Right lobe of liver (tissue), 6 donors: ENCODE measurements around the gene PNCK. TPM values are rescaled to one million over a fixed set of nuclear protein-coding genes. Genes with fewer than 3 reads are reported as not detected.

Experiments used
- ATAC-seq, 4 donors: fragments of 200-7000 bp; cut with Tn5 transposase; one replicate each; pipeline ENCODE4 v1.9.1; 2020; ENCODE audit warnings: mild to moderate bottlenecking in 4 of 4, moderate library complexity in 4 of 4
- DNase-seq, 3 donors: peaks; one replicate each; pipeline ENCODE4 v3.0.0-alpha.2; 2020
- H3K27ac ChIP-seq, 3 donors: fragments of 200-600 bp; one replicate each; pipeline ENCODE4 v1.8.0; 2022
- H3K27me3 ChIP-seq, 2 donors: fragments of 200-600 bp; one replicate each; pipeline ENCODE4 v1.8.0; 2022
- H3K36me3 ChIP-seq, 4 donors: fragments of 200-600 bp; sonication (generic) in 1 of 4; one replicate each; pipeline versions ENCODE4 v1.5.1 to v1.8.0; 2017 to 2022; ENCODE audit warnings: control low read depth in 1 of 4
- H3K4me1 ChIP-seq, 4 donors: fragments of 200-600 bp; sonication (generic) in 1 of 4; one replicate each; pipeline versions ENCODE4 v1.5.1 to v1.8.0; 2017 to 2022; ENCODE audit warnings: control low read depth in 1 of 4
- H3K4me3 ChIP-seq, 3 donors: fragments of 200-600 bp; one replicate each; pipeline ENCODE4 v1.8.0; 2022
- H3K9me3 ChIP-seq, 4 donors: fragments of 200-600 bp; sonication (generic) in 1 of 4; one replicate each; pipeline versions ENCODE4 v1.5.1 to v1.8.0; 2017 to 2022; ENCODE audit warnings: control low read depth in 1 of 4
- CTCF ChIP-seq, 4 donors: fragments of 200-600 bp in 3 of 4; fragments of 450-650 bp in 1 of 4; IDR thresholded peaks; one replicate each; pipeline versions ENCODE4 v1.5.1 to v1.8.0; 2016 to 2022; ENCODE audit warnings: antibody characterized with exemption in 4 of 4, mild to moderate bottlenecking in 2 of 4
- POLR2A ChIP-seq: fragments of 450-650 bp; IDR thresholded peaks from one replicate; pipeline ENCODE4 v1.6.1; 2017; ENCODE audit warnings: antibody characterized with exemption, mild to moderate bottlenecking
- WGBS: methylation state at CpG from one replicate; pipeline ENCODE4 v1.1.6; 2018; ENCODE audit warnings: low coverage, low lambda C conversion rate; ENCODE audit not compliant: insufficient coverage; ENCODE audit errors: missing lambda C conversion rate; 5-methylcytosine and 5-hydroxymethylcytosine counted together
- intact Hi-C, 2 donors: fragments of 100-400 bp; cut with DNase I; formaldehyde crosslinking; loops; one replicate each; pipeline versions ENCODE4 v1.11.2 to v1.14.1; 2022
- total RNA-seq, 6 experiments: library from RNA; depleted of rRNA in 2 of 6; stranded (reverse); fragments of >200 nt in 2 of 6; fragmentation: NEBNext Ultra II Directional in 3 of 6; extraction: Animal tissue kit (Norgen Biotek cat#: 25700) in 3 of 6; gene quantifications; one replicate each; pipeline versions ENCODE4 v1.1.0 to v1.2.4, GENCODE V29; 2016 to 2023
- donor health status: DM: no; HTN: yes; CAD: no.
- donor health status: DM: no; HTN: no; CAD: no.
- donor health status: DM: no; HTN: no; CAD: no.
- donor health status: DM: no; HTN: yes; CAD: no.
- donor health status: DM: no; HTN: yes; CAD: no.

Gene PNCK
- total RNA-seq, 6 experiments from 2014 or later, result 0.86 TPM; not detected in 5

- WGBS, result 22% methylated on average over 8 of the region's 15 CpGs
- ATAC-seq, result peak; percentile 50 to 66 (median 54)
Measured at GRCh38 chrX:153624196-153625091, 49.2 kb downstream of the PNCK start.

GRCh38 chrX:153623310-153624029, 50.1 kb downstream of the PNCK start:
- TF ChIP-seq POLR2A (no peak), CTCF (IDR thresholded peaks at IDR 0.05) (no peak)
- no peaks in the 10 kb centered on the region for H3K27me3 ChIP-seq
- H3K9me3 ChIP-seq, result no peaks in the 10 kb centered on the region
- peak overlapping the region in 2 of 3 donors; percentile 59 to 64 for H3K4me3 ChIP-seq
- no peaks in the 10 kb centered on the region for H3K36me3 ChIP-seq
- peak overlapping the region; percentile 48 to 87 (median 72) for H3K27ac ChIP-seq
- peak; percentile 2 to 21 (median 6) for ATAC-seq
- peaks cover 0 to 10% (median 0%) of the 10 kb centered on the region in 4 donors for H3K4me1 ChIP-seq
- intact Hi-C loops, result no loop called here
- WGBS, result 50% methylated on average over 6 of the region's 16 CpGs
- peak in 2 of 3 donors; percentile 20 to 57 for DNase-seq

More at GRCh38 chrX:153624196-153625091, 49.2 kb downstream of the PNCK start:
- peak; percentile 41 for TF ChIP-seq POLR2A
- no peak for TF ChIP-seq CTCF (IDR thresholded peaks at IDR 0.05)
- Histone ChIP-seq H3K27ac (peak overlapping the region; percentile 47 to 87 (median 72)), H3K4me3 (peak overlapping the region; percentile 39 to 64 (median 59)), H3K27me3 (no peaks in the 10 kb centered on the region), H3K4me1 (peaks cover 0 to 10% (median 0%) of the 10 kb centered on the region in 4 donors), H3K36me3 (no peaks in the 10 kb centered on the region), H3K9me3 (no peaks in the 10 kb centered on the region)
- intact Hi-C loops, result no loop called here
- DNase-seq, result peak; percentile 55 to 83 (median 78)

GRCh38 chrX:153622661-153623309, 50.8 kb downstream of the PNCK start:
- ATAC-seq (peak; percentile 24 to 48 (median 38)), DNase-seq (peak; percentile 11 to 69 (median 53))
- 45% methylated on average over 13 of the region's 17 CpGs for WGBS
- Histone ChIP-seq H3K9me3 (no peaks in the 10 kb centered on the region), H3K27ac (peak overlapping the region in 2 of 3 donors; percentile 72 to 87), H3K4me1 (peaks cover 0 to 5% (median 0%) of the 10 kb centered on the region in 4 donors), H3K27me3 (no peaks in the 10 kb centered on the region), H3K36me3 (no peaks in the 10 kb centered on the region), H3K4me3 (peak overlapping the region in 2 of 3 donors; percentile 59 to 64)
- TF ChIP-seq CTCF (IDR thresholded peaks at IDR 0.05), result no peak
- peak; percentile 28 for TF ChIP-seq POLR2A
- intact Hi-C loops, result no loop called here

- intact Hi-C loops, result no loop called here
- Histone ChIP-seq H3K4me1 (no peaks in the 10 kb centered on the region), H3K4me3 (peak overlapping the region in 2 of 3 donors; percentile 59 to 64), H3K27me3 (no peaks in the 10 kb centered on the region), H3K36me3 (no peaks in the 10 kb centered on the region), H3K9me3 (no peaks in the 10 kb centered on the region), H3K27ac (peak overlapping the region in 2 of 3 donors; percentile 31 to 87)
- TF ChIP-seq CTCF (IDR thresholded peaks at IDR 0.05), result no peak
- TF ChIP-seq POLR2A, result no peak
- ATAC-seq, result no peak
- DNase-seq, result peak in 1 of 3 donors; percentile 41
- 52% methylated on average over 24 of the region's 27 CpGs for WGBS
Measured at GRCh38 chrX:153621949-153622598, 51.5 kb downstream of the PNCK start.
